HG03139 (cell line): ENCODE results near the gene A4GNT.

ENCODE experiments used
- ATAC-seq: cut with Tn5 transposase; IDR thresholded peaks from one replicate; pipeline ENCODE4 v1.9.1; 2021; ENCODE audit not compliant: unreplicated experiment

The A4GNT gene

DNA sequence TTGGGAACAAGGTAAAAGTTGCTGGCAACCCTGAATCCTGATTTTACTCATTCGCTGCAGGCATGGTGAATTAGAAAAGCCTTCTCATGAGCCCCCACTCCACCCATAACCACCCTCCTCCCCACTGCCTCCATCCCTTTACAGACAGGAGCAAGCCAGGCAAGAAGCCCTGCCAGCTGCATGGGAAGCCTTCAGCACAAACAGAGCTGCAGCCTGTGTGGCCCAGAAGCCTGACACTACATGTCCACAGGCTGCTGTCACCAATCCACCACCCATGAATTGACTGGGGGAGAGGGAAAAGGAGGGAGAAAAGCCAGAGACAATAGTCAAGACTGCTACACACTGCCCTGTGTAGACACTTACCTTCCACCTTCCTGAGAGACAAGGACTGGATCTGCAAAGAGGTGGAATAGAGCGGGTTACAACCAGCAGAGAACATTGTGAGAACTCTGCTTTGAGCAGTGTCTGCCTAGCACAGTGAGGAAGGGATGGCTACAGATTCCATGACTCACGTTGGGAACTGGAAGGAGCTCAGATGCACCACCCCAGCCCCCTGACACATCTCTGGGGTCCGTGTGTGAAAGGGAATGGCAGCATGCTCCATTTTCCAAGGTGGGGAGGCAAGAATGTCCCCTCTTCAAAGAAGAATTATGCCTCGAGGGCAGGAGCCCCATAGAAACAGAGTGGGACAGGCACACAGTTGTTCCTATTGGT, 50.7 kb downstream of the A4GNT start:
- no peak for ATAC-seq

GRCh38 chr3:138079901-138080300, 52.3 kb downstream of the A4GNT start:
- ATAC-seq, result no peak

DNA sequence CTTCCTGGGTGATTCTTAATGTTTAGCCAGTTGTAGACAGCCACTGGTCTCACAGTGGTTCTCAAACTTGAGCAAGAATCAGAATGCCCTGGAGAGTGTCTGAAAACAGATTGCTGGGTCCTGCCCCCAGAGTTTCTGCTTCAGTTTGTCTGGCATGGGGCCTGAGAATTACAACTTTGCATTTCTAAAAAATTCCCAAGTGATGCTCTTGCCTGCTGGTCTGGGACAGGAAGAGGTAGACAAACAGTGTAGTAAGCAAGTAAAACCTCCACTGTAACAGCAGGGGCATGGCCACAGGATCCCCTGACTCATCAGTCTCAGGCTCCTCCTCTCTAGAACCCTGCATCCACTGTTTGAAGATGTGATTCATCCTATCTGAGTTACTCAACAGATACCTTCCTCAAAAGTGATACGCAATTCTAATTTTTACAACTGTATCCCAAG, 53.3 kb downstream of the A4GNT start:
- ATAC-seq, result no peak

DNA sequence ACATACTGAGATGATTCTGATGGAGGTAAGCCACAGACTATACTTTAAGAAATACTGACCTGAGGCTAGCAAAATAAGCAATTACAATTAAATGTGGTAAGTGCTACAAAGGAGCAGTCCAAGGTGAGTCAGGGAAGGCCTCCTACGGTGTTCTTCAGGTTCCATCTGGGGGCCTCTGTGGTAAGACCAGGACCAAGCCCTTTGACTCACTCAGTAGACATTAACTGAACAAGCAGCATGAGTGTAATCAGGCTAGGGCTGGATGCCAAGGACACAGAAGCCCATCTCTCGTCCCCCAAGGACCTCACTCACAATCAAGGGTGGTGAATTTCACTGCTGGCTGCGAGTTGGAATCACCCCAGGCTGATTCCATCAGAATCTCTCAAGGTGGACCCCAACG, 54.1 kb downstream of the A4GNT start:
- no peak for ATAC-seq
